ENCODE measurements around the gene PRPF8. TPM values are rescaled to one million over a fixed set of nuclear protein-coding genes. Genes with fewer than 3 reads are reported as not detected.

PRPF8 gene
- polyA plus RNA-seq, 1 of the 3 experiments (the other 2 are of a cell fraction), result 149 TPM

DNA sequence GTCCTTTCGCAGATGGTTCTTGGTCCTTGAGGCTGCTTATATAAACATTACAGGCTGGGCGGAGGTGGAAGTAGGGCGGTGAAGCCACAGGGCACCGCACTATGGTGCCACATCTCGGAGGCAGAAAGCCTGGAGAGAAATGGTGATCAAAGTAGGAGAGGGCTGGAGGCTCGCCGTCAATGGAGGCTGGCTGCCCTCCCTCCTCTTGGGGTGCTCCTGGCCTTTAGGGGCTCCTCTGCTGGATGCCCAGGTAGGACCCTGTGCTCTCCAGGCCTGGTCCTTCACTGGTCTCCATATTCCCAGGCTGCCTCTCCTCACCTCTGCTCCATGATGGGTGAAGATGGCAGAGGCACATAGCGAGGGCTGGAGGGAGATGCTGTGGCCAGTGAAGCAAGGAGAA, 27.6 kb upstream of the PRPF8 start:
- H3K27me3 ChIP-seq (ENCODE audit: insufficient read depth), result no peaks in the 10 kb centered on the region
- ChIA-PET POLR2A (no interaction called here), CTCF (interaction anchor here (1.6 kb wide), 1 partner anchor 43 kb away, joined by 8 read pairs; no protein-coding TSS in a partner anchor)
- H3K27ac ChIP-seq (ENCODE audit: low read depth in 2 of 2, low read length in 1 of 2), result no peak overlapping the region; a peak in 1 of 4 replicates
- H3K4me1 ChIP-seq (ENCODE audit: control insufficient read depth in 1 of 2, insufficient read depth in 2 of 2, low read depth in 1 of 2, low read length in 1 of 2), result peaks cover 13 to 25% of the 10 kb centered on the region in 2 experiments; a peak in 3 of 4 replicates
- H3K4me3 ChIP-seq (ENCODE audit: low read depth in 2 of 2, low read length in 1 of 2), result no peak overlapping the region
- no peaks in the 10 kb centered on the region for H3K9me2 ChIP-seq
- H3K36me3 ChIP-seq (replicated peaks in 1 of 2; ENCODE audit: control insufficient read depth in 1 of 2, insufficient read depth in 2 of 2, low read length in 1 of 2), result peaks cover 26 to 31% of the 10 kb centered on the region in 2 experiments
- H4K20me1 ChIP-seq (ENCODE audit: insufficient read depth), result peaks cover 48% of the 10 kb centered on the region
- 94% methylated on average over 8 of the region's 8 CpGs for WGBS (ENCODE audit: low lambda C conversion rate)
- peaks cover 50% of the 10 kb centered on the region for H3F3A ChIP-seq (replicated peaks; ENCODE audit: insufficient read depth)
- no peak for TF ChIP-seq MXI1 (IDR thresholded peaks at IDR 0.05; ENCODE audit: low read depth, low read length)
- TF ChIP-seq FOSL2 (IDR thresholded peaks at IDR 0.05; ENCODE audit: borderline replicate concordance, low read depth), result no peak
- TF ChIP-seq NFIC (IDR thresholded peaks at IDR 0.05; ENCODE audit: borderline replicate concordance), result no peak
- TF ChIP-seq RCOR1 (IDR thresholded peaks at IDR 0.05; ENCODE audit: low read length), result no peak
- no peak for TF ChIP-seq NRF1 (IDR thresholded peaks at IDR 0.05; ENCODE audit: low read depth, low read length)
- TF ChIP-seq IRF3 (IDR thresholded peaks at IDR 0.05; ENCODE audit: low read depth, low read length), result no peak
- TF ChIP-seq FOXM1 (IDR thresholded peaks at IDR 0.05; ENCODE audit: low read depth), result no peak
- TF ChIP-seq, protein P1, sequence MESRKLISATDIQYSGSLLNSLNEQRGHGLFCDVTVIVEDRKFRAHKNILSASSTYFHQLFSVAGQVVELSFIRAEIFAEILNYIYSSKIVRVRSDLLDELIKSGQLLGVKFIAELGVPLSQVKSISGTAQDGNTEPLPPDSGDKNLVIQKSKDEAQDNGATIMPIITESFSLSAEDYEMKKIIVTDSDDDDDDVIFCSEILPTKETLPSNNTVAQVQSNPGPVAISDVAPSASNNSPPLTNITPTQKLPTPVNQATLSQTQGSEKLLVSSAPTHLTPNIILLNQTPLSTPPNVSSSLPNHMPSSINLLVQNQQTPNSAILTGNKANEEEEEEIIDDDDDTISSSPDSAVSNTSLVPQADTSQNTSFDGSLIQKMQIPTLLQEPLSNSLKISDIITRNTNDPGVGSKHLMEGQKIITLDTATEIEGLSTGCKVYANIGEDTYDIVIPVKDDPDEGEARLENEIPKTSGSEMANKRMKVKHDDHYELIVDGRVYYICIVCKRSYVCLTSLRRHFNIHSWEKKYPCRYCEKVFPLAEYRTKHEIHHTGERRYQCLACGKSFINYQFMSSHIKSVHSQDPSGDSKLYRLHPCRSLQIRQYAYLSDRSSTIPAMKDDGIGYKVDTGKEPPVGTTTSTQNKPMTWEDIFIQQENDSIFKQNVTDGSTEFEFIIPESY (IDR thresholded peaks at IDR 0.05; ENCODE audit: borderline replicate concordance, low read depth), result no peak
- TF ChIP-seq SIN3A (IDR thresholded peaks at IDR 0.05; ENCODE audit: borderline replicate concordance, low read depth, low read length), result no peak
- TF ChIP-seq USF2 (IDR thresholded peaks at IDR 0.05; ENCODE audit: borderline replicate concordance, low read depth, low read length), result no peak
- TF ChIP-seq GATA2 (CRISPR knock-in tag; IDR thresholded peaks at IDR 0.05), result no peak
- no peak for TF ChIP-seq POLR2AphosphoS5 (IDR thresholded peaks at IDR 0.05; ENCODE audit: low read depth, low read length)
- H3K79me2 ChIP-seq (ENCODE audit: insufficient read depth), result peaks cover 54% of the 10 kb centered on the region
- no peak overlapping the region for H3K9ac ChIP-seq
- no peaks in the 10 kb centered on the region for H3K9me3 ChIP-seq
- no peak for DNase-seq
- H2AFZ ChIP-seq (ENCODE audit: low read depth), result no peak overlapping the region
- H3K4me2 ChIP-seq, result 0 out of 2 replicates have a peak overlapping the region, but pooled peaks have one; percentile 27

GRCh38 chr17:1711804-1712203, 27.1 kb upstream of the PRPF8 start:
- H3K4me3 ChIP-seq (ENCODE audit: low read depth in 2 of 2, low read length in 1 of 2), result no peak overlapping the region
- TF ChIP-seq TCF12 (IDR thresholded peaks at IDR 0.05) (no peak), MXI1 (IDR thresholded peaks at IDR 0.05; ENCODE audit: low read depth, low read length) (no peak), IRF3 (IDR thresholded peaks at IDR 0.05; ENCODE audit: low read depth, low read length) (no peak), NRF1 (IDR thresholded peaks at IDR 0.05; ENCODE audit: low read depth, low read length) (no peak)
- no peaks in the 10 kb centered on the region for H3K9me3 ChIP-seq
- 0 out of 2 replicates have a peak overlapping the region, but pooled peaks have one; percentile 27 for H3K4me2 ChIP-seq
- peak overlapping the region in 1 of 2 experiments; percentile 10; a peak in 2 of 4 replicates for H3K27ac ChIP-seq (ENCODE audit: low read depth in 2 of 2, low read length in 1 of 2)
- H3K79me2 ChIP-seq (ENCODE audit: insufficient read depth), result peaks cover 54% of the 10 kb centered on the region
- no peak overlapping the region for H3K9ac ChIP-seq
- peaks cover 48% of the 10 kb centered on the region for H4K20me1 ChIP-seq (ENCODE audit: insufficient read depth)
- 88% methylated on average over 4 of the region's 4 CpGs for WGBS (ENCODE audit: low lambda C conversion rate)
- peaks cover 26 to 31% of the 10 kb centered on the region in 2 experiments for H3K36me3 ChIP-seq (replicated peaks in 1 of 2; ENCODE audit: control insufficient read depth in 1 of 2, insufficient read depth in 2 of 2, low read length in 1 of 2)
- no peak overlapping the region for H2AFZ ChIP-seq (ENCODE audit: low read depth)
- no peak for DNase-seq
- no peaks in the 10 kb centered on the region for H3K27me3 ChIP-seq (ENCODE audit: insufficient read depth)
- POLR2A ChIA-PET, result no interaction called here
- peaks cover 13 to 25% of the 10 kb centered on the region in 2 experiments; a peak in 3 of 4 replicates for H3K4me1 ChIP-seq (ENCODE audit: control insufficient read depth in 1 of 2, insufficient read depth in 2 of 2, low read depth in 1 of 2, low read length in 1 of 2)
- H3F3A ChIP-seq (replicated peaks; ENCODE audit: insufficient read depth), result peaks cover 49% of the 10 kb centered on the region
- no peaks in the 10 kb centered on the region for H3K9me2 ChIP-seq
- CTCF ChIA-PET, result no interaction called here
